Ishikawa (cell line): ENCODE data around the gene ZNF821.

Experiments used
- CEBPB ChIP-seq: IDR thresholded peaks from 2 replicates; pipeline ENCODE4 v1.6.1; 2012
- CREB1 ChIP-seq: IDR thresholded peaks from 2 replicates; pipeline ENCODE4 v1.6.1; 2012; ENCODE audit warnings: low read depth
- EGR1 ChIP-seq: IDR thresholded peaks from 2 replicates; pipeline ENCODE4 v1.6.1; 2012
- EP300 ChIP-seq: IDR thresholded peaks from 2 replicates; pipeline ENCODE4 v1.6.1; 2012; ENCODE audit warnings: borderline replicate concordance
- FOXM1 ChIP-seq: IDR thresholded peaks from 2 replicates; pipeline ENCODE4 v1.6.1; 2012; ENCODE audit warnings: low read depth, borderline replicate concordance
- NFIC ChIP-seq: IDR thresholded peaks from 2 replicates; pipeline ENCODE4 v1.6.1; 2012
- RAD21 ChIP-seq: IDR thresholded peaks from 2 replicates; pipeline ENCODE4 v1.6.1; 2012; ENCODE audit warnings: low read depth
- TAF1 ChIP-seq: IDR thresholded peaks from 2 replicates; pipeline ENCODE4 v1.6.1; 2012; ENCODE audit warnings: low read depth, mild to moderate bottlenecking
- TCF12 ChIP-seq: IDR thresholded peaks from 2 replicates; pipeline ENCODE4 v1.6.1; 2012; ENCODE audit warnings: low read depth
- TEAD4 ChIP-seq: IDR thresholded peaks from 2 replicates; pipeline ENCODE4 v1.6.1; 2012
- YY1 ChIP-seq: IDR thresholded peaks from 2 replicates; pipeline ENCODE4 v1.6.1; 2012; ENCODE audit warnings: low read depth
- ZBTB7A ChIP-seq: IDR thresholded peaks from 2 replicates; pipeline ENCODE4 v1.6.1; 2012; ENCODE audit warnings: low read depth
- TF ChIP-seq, protein P1 (sequence below): IDR thresholded peaks from 2 replicates; pipeline ENCODE4 v1.6.1; 2012
- TF ChIP-seq, protein P2 (sequence below): IDR thresholded peaks from 2 replicates; pipeline ENCODE4 v1.6.1; 2012; ENCODE audit warnings: low read depth, mild to moderate bottlenecking
- TF ChIP-seq, protein P3 (sequence below): IDR thresholded peaks from 2 replicates; pipeline ENCODE4 v1.6.1; 2012

ZNF821 gene

GRCh38 chr16:71883849-71884638 is at the start of gene ZNF821:
Gene ZNF821, minus strand, starts transcription at chr16:71884182. Its CDS starts 4,236 bp downstream, at chr16:71879946.
- TF ChIP-seq EGR1 (no peak), TCF12 (no peak), RAD21 (no peak), TEAD4 (no peak), FOXM1 (no peak), EP300 (no peak), NFIC (no peak; the same call in 1 of the 2 replicates), CEBPB (no peak), TAF1 (no peak), CREB1 (no peak), ZBTB7A (peak; percentile 87), YY1 (peak; percentile 80)
- TF ChIP-seq, protein P1, sequence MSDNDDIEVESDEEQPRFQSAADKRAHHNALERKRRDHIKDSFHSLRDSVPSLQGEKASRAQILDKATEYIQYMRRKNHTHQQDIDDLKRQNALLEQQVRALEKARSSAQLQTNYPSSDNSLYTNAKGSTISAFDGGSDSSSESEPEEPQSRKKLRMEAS, result peak; percentile 61; the same call in 1 of the 2 replicates
- TF ChIP-seq, protein P2, sequence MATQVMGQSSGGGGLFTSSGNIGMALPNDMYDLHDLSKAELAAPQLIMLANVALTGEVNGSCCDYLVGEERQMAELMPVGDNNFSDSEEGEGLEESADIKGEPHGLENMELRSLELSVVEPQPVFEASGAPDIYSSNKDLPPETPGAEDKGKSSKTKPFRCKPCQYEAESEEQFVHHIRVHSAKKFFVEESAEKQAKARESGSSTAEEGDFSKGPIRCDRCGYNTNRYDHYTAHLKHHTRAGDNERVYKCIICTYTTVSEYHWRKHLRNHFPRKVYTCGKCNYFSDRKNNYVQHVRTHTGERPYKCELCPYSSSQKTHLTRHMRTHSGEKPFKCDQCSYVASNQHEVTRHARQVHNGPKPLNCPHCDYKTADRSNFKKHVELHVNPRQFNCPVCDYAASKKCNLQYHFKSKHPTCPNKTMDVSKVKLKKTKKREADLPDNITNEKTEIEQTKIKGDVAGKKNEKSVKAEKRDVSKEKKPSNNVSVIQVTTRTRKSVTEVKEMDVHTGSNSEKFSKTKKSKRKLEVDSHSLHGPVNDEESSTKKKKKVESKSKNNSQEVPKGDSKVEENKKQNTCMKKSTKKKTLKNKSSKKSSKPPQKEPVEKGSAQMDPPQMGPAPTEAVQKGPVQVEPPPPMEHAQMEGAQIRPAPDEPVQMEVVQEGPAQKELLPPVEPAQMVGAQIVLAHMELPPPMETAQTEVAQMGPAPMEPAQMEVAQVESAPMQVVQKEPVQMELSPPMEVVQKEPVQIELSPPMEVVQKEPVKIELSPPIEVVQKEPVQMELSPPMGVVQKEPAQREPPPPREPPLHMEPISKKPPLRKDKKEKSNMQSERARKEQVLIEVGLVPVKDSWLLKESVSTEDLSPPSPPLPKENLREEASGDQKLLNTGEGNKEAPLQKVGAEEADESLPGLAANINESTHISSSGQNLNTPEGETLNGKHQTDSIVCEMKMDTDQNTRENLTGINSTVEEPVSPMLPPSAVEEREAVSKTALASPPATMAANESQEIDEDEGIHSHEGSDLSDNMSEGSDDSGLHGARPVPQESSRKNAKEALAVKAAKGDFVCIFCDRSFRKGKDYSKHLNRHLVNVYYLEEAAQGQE, result no peak
- TF ChIP-seq, protein P3, sequence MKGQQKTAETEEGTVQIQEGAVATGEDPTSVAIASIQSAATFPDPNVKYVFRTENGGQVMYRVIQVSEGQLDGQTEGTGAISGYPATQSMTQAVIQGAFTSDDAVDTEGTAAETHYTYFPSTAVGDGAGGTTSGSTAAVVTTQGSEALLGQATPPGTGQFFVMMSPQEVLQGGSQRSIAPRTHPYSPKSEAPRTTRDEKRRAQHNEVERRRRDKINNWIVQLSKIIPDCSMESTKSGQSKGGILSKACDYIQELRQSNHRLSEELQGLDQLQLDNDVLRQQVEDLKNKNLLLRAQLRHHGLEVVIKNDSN, result no peak

GRCh38 chr16:71933017-71933416 is 49.0 kb upstream of the ZNF821 start:
- TF ChIP-seq EGR1 (no peak), ZBTB7A (no peak), CEBPB (no peak), TEAD4 (no peak)
- TF ChIP-seq, protein P2, result no peak
- TF ChIP-seq, protein P1, result no peak

GRCh38 chr16:71931599-71931998 is 47.6 kb upstream of the ZNF821 start:
- TF ChIP-seq RAD21 (no peak), TEAD4 (no peak), TAF1 (no peak), EGR1 (no peak), ZBTB7A (no peak), EP300 (no peak), FOXM1 (no peak), YY1 (no peak), CREB1 (no peak), TCF12 (no peak), NFIC (no peak), CEBPB (no peak)
- TF ChIP-seq, protein P3, result no peak
- TF ChIP-seq, protein P1, result no peak
- TF ChIP-seq, protein P2, result no peak

- TF ChIP-seq ZBTB7A (no peak), EGR1 (no peak), NFIC (no peak), RAD21 (no peak), TEAD4 (no peak), YY1 (no peak), FOXM1 (no peak), CEBPB (no peak), EP300 (no peak)
- TF ChIP-seq, protein P2, result no peak
- TF ChIP-seq, protein P1, result no peak
Observed at GRCh38 chr16:71931001-71931400, 47.0 kb upstream of the ZNF821 start.
